NCI-H524 (cell line): ENCODE measurements around the gene GCNA.

ENCODE experiments used
- DNase-seq, 2 experiments: peaks; one replicate each; lab custom pipeline; 2025; lab: John Stamatoyannopoulos, UW

Gene GCNA

DNA sequence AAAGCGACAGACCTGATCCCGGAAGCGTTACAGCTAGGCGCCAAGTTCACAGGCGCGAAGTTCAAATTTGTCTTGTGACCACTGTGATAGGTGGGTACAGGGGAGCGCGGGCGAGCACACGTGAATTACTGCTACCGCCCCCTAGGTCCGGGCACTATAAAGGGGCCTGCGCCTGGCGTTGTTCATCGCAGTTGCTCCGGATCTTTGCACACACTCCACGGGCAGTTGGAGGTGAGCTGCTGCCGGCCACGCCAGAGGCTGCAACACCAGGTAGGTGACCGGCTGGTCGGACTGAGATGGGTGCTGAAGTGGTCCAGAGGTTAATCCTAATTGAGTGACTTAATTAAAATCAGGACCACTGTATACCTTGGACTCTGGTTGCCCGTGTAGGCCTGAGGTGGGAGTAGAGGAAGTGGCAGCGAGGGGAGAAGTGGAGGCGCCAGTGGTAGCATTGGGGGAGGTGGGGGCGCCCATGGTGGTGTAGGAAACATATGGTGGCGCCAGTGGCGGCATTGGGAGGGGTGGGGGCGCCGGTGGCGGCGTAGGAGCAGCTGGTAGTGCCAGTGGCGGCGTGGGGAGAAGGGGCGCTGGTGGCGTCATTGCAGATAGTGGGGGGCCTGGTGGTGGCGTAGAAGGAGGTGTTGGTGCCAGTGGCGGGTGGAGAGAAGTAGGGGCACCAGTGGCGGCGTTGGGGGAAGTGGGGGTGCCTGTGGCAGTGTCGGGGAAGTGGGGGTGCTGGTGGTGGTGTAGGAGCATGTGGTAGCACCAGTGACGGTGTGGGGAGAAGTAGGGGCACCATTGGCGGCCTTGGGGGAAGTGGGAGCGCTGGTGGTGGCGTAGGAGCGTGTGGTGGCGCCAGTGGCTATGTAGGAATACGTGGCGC, at the start of gene GCNA:
TSS of gene GCNA (plus strand) at position 185 of the 883 bp plus-strand sequence. CDS start 2,385 bp downstream, outside the sequence.
- DNase-seq = no peak

DNA sequence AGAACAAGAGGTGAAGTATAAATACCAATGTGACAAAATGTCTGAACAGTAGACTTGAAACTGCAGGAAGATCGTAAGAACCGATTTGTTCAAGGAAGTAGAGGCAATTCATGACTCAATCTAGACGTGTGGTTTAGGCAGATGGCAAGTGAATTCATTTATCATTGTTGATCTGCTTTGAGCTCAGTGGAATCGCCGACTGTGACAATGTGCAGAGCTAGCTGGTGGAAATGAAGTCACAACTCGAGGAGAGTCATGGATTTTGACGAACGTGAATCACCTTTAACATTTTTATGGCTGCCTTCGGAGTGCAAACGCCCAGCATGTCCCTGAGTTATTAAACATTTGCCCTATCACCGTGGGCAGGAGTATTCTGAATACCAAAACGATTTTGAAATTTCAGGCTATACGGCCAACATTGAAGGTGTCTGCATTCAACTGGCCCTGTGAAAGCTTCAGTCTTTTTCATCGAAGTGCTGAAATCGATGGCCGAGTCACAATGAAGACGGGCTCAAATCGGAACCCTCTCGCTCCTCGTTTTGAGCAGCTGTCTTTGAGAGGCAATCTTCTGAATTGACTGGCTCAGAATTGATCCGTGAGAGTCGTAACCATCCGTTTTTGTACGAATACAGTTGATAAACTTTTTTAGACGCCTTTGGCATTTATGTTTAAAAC, 46.0 kb upstream of the GCNA start:
- DNase-seq = peak; percentile 54 to 60

DNA sequence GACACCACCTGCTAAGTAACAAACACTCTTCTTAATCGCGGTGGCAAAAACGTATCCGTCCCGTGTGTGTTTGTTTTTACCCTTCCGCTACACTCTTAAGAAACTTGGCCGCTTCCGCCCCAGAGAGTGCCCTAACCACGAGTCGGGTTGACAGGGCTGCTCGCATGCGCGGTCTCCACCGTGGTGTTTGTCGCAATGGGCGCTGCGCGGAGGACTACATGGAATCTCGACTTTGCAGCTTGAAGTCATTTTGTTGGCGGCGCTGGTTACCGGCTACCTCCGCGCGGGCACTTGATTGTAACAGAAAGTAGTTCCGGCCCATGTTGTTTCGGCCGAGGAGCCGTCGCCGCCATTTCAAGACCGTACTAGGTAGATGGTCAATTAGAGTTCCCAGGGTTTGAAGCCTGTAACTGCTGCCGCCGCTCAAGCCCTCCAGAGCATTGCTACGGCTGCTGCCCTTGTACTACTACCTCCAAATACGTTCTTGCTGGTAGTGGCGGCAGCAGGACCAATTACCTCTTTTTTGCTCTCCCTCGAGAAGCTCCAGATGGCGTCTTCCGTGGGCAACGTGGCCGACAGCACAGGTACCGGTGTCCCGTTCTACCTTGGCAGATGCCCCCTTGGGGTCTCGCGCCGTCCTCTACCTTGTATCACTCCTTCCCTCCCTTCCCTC, 45.3 kb upstream of the GCNA start, which contains the start of gene OGT:
TSS of gene OGT (plus strand) at position 352 of the 673 bp plus-strand sequence. CDS start at position 548, 196 bp downstream.
- peak; percentile 97 to 99 for DNase-seq

GRCh38 chrX:71533516-71533850, 44.8 kb upstream of the GCNA start:
- DNase-seq = no peak

DNA sequence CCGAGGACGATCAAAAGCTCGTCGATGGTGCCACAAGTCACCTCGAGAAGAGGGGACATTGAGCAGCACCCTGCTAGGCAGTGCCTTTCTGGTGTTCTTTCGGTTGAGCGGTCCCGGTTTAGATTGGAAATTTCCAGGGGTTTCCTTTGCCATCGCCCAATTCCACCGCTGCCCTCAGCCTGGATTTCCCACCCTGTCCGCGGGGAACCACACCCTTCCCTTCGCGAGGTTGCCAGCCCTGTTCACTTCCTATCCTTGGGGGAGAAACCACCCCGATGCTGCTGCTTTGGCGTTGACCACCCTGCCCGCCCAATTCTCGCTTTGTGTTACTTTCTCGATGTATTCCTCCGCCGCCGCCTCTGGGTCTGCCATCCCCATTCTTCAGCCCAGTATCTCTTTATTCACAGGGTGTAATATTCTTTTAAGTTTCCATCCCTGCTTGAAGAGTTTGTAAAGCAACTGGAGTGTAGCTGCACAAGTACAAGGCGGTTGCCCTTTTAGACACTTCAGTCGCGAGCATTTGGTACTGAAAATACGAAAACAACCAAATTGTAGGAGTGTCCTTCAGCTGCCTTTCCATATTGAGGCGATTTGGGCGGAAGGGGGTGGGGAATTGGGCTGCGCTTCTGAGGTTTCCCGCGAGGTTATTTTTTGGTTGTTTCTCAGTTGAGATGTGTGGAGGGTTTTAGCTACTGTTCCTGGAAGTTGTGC, 44.2 kb upstream of the GCNA start:
- DNase-seq = peak; percentile 55

DNA sequence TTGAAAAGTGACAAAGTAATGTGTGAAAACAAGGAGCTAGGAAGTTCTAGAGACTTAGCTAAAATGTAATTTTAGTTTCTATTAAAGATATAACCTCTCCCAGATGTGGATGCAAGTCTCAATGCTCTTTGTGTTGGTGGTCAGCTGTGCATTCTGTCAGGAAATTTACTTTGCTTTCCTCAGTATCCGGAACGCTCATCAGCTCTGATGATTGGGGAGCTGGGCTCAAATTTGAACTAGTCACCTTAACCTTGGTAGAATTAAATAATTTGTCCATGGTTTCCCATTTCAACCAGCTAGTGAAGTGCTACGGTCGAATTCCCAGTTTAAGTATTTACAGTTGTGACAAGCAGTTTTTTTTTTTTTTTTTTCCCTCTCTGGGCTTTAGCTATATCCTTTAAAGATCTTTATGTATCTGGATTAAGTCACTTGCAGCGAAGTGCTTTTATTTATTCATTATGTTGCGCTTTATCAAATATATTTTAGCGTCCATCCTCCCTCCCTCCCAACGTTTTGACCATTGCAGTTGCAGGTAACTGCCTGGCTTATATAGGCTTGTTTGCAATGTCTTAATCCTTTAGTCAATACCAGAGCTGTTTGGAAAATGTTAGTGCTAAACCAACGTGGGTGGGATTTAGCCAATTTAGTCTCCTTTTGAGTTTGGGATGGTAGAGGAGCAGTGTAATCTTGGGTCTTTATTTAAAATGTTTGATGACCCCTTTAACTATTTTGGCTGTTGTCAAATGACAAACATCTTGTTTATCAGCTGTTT, 43.3 kb upstream of the GCNA start:
- DNase-seq = no peak

GRCh38 chrX:71536285-71536684, 42.0 kb upstream of the GCNA start:
- peak; percentile 32 to 64 for DNase-seq

DNA sequence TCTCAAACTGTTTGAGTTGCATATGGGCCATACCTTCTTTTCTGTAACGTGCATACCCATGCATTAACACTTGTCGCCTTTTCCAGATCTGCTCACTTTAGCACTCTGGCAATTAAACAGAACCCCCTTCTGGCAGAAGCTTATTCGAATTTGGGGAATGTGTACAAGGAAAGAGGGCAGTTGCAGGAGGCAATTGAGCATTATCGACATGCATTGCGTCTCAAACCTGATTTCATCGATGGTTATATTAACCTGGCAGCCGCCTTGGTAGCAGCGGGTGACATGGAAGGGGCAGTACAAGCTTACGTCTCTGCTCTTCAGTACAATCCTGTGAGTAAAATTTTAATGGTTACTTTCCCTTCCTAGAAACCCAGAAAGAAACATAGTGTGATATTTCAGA, 40.5 kb upstream of the GCNA start:
- no peak for DNase-seq

GRCh38 chrX:71540801-71541200, 37.4 kb upstream of the GCNA start:
- no peak for DNase-seq

- peak in 1 of 2 experiments; percentile 19 for DNase-seq
Observed at GRCh38 chrX:71541210-71542022, 36.8 kb upstream of the GCNA start.

GRCh38 chrX:71542411-71542810, 35.8 kb upstream of the GCNA start:
- no peak for DNase-seq

- DNase-seq = no peak
Observed at GRCh38 chrX:71542825-71543224, 35.4 kb upstream of the GCNA start.

- peak in 1 of 2 experiments; percentile 62 for DNase-seq
Observed at GRCh38 chrX:71543316-71543715, 34.9 kb upstream of the GCNA start.

GRCh38 chrX:71545364-71545763, 32.9 kb upstream of the GCNA start:
- DNase-seq = no peak

DNA sequence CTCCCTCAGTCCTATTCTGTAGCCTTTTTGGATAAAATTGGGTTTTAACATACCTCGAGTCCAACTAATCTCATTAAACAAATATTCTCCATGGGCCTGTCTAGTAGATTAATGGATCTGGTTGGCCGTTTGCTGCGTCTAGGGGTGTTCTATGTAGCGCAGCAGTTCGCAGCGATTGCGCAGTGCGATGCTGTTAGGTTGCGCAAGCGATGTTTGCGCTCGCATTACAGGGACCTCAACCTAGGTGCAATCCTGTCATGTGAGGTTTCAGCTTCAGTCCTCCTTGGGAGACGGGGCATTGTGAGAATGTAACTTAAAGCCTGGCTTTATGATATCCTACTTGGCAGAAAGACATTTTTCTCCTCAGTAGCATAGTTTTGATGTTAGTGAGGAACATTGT, 31.4 kb upstream of the GCNA start:
- no peak for DNase-seq

- no peak for DNase-seq
Observed at GRCh38 chrX:71547339-71547738, 30.9 kb upstream of the GCNA start.

DNA sequence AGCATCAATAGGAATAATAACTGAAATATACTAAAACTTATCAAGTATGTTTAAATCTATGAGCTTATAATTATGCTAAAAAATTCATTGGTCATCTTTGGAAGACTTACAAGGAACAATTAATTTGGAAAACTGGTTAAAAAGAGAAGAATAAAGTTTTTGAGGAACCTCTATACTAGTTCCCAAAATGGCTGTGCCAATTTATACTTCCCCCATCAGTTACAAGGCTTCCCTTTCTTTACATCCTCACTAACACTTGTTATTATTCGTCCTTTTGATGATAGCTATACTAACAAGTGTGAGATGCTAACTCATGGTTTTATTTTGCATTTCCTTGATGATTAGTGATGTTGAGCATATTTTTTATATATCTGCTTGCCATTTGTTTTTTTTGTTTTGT, 28.3 kb upstream of the GCNA start:
- DNase-seq = no peak

- no peak for DNase-seq
Observed at GRCh38 chrX:71550578-71550977, 27.7 kb upstream of the GCNA start.

- no peak for DNase-seq
Observed at GRCh38 chrX:71556036-71556435, 22.2 kb upstream of the GCNA start.

- DNase-seq = no peak
Observed at GRCh38 chrX:71558920-71559319, 19.3 kb upstream of the GCNA start.
